ENCODE results near the gene NACA2.
"Not testable (repeated sequence)": the region's sequence is repeated elsewhere in the genome, so short reads cannot be mapped to it uniquely, and the experiment has no call there.

The NACA2 gene

GRCh38 chr17:61591018-61591417 is at the start of gene NACA2:
Gene NACA2, minus strand, starts transcription at chr17:61591219. Its CDS starts 39 bp downstream, at chr17:61591180.
- no peak for DNase-seq

- DNase-seq = no peak
Observed at GRCh38 chr17:61639818-61640217, 48.8 kb upstream of the NACA2 start.

GRCh38 chr17:61638087-61638486 is 47.1 kb upstream of the NACA2 start:
- no peak for DNase-seq

- peak; percentile 71 for DNase-seq
Observed at GRCh38 chr17:61635913-61636432, 45.0 kb upstream of the NACA2 start.

GRCh38 chr17:61634942-61635538 is 44.0 kb upstream of the NACA2 start:
- DNase-seq = no peak

GRCh38 chr17:61634011-61634539 is 43.1 kb upstream of the NACA2 start:
- no peak for DNase-seq

- no peak for DNase-seq
Observed at GRCh38 chr17:61632826-61633225, 41.8 kb upstream of the NACA2 start.

GRCh38 chr17:61631800-61632199 is 40.8 kb upstream of the NACA2 start:
- no peak for DNase-seq

GRCh38 chr17:61628158-61628557 is 37.1 kb upstream of the NACA2 start:
- DNase-seq = not testable (repeated sequence)

GRCh38 chr17:61627658-61628057 is 36.6 kb upstream of the NACA2 start:
- DNase-seq = no peak

GRCh38 chr17:61627125-61627524 is 36.1 kb upstream of the NACA2 start:
- DNase-seq = no peak

- DNase-seq = no peak
Observed at GRCh38 chr17:61625564-61625963, 34.5 kb upstream of the NACA2 start.

GRCh38 chr17:61624951-61625350 is 33.9 kb upstream of the NACA2 start:
- no peak for DNase-seq

- no peak for DNase-seq
Observed at GRCh38 chr17:61621317-61621716, 30.3 kb upstream of the NACA2 start.

- DNase-seq = no peak
Observed at GRCh38 chr17:61619953-61620352, 28.9 kb upstream of the NACA2 start.

GRCh38 chr17:61619493-61619892 is 28.5 kb upstream of the NACA2 start:
- DNase-seq = no peak

GRCh38 chr17:61618950-61619349 is 27.9 kb upstream of the NACA2 start:
- no peak for DNase-seq

- no peak for DNase-seq
Observed at GRCh38 chr17:61617330-61617729, 26.3 kb upstream of the NACA2 start.

GRCh38 chr17:61616783-61617182 is 25.8 kb upstream of the NACA2 start:
- no peak for DNase-seq

- no peak for DNase-seq
Observed at GRCh38 chr17:61614219-61614618, 23.2 kb upstream of the NACA2 start.

GRCh38 chr17:61611323-61611722 is 20.3 kb upstream of the NACA2 start:
- DNase-seq = no peak

- no peak for DNase-seq
Observed at GRCh38 chr17:61605692-61606091, 14.7 kb upstream of the NACA2 start.

GRCh38 chr17:61601297-61601696 is 10.3 kb upstream of the NACA2 start:
- no peak for DNase-seq

- no peak for DNase-seq
Observed at GRCh38 chr17:61600621-61601020, 9.6 kb upstream of the NACA2 start.

- DNase-seq = no peak
Observed at GRCh38 chr17:61599608-61600007, 8.6 kb upstream of the NACA2 start.

Data from T1000 (cell line).